ENCODE measurements around the gene ZNF343.

GRCh38 chr20:2523919-2524708 lies 15.4 kb upstream of the ZNF343 start:
- TF ChIP-seq, protein P1, sequence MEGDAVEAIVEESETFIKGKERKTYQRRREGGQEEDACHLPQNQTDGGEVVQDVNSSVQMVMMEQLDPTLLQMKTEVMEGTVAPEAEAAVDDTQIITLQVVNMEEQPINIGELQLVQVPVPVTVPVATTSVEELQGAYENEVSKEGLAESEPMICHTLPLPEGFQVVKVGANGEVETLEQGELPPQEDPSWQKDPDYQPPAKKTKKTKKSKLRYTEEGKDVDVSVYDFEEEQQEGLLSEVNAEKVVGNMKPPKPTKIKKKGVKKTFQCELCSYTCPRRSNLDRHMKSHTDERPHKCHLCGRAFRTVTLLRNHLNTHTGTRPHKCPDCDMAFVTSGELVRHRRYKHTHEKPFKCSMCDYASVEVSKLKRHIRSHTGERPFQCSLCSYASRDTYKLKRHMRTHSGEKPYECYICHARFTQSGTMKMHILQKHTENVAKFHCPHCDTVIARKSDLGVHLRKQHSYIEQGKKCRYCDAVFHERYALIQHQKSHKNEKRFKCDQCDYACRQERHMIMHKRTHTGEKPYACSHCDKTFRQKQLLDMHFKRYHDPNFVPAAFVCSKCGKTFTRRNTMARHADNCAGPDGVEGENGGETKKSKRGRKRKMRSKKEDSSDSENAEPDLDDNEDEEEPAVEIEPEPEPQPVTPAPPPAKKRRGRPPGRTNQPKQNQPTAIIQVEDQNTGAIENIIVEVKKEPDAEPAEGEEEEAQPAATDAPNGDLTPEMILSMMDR (conservative IDR thresholded peaks at IDR 0.05; ENCODE audit: low read length) = peak; percentile 94
- no peak for TF ChIP-seq EZH2phosphoT487 (IDR thresholded peaks at IDR 0.05; ENCODE audit: borderline replicate concordance)
